Bronchial smooth muscle cell (primary cell): Measurements from ENCODE around the gene ZFP14. TPM values are rescaled to one million over a fixed set of nuclear protein-coding genes. Genes with fewer than 3 reads are reported as not detected.

Experiments
- total RNA-seq: library from RNA; depleted of rRNA; stranded (reverse); fragments of >200 nt; gene quantifications from 2 replicates; pipeline ENCODE4 v1.2.1, GENCODE V29; 2014

The ZFP14 gene
- total RNA-seq: 5.0 and 6.0 TPM in 2 replicates

DNA sequence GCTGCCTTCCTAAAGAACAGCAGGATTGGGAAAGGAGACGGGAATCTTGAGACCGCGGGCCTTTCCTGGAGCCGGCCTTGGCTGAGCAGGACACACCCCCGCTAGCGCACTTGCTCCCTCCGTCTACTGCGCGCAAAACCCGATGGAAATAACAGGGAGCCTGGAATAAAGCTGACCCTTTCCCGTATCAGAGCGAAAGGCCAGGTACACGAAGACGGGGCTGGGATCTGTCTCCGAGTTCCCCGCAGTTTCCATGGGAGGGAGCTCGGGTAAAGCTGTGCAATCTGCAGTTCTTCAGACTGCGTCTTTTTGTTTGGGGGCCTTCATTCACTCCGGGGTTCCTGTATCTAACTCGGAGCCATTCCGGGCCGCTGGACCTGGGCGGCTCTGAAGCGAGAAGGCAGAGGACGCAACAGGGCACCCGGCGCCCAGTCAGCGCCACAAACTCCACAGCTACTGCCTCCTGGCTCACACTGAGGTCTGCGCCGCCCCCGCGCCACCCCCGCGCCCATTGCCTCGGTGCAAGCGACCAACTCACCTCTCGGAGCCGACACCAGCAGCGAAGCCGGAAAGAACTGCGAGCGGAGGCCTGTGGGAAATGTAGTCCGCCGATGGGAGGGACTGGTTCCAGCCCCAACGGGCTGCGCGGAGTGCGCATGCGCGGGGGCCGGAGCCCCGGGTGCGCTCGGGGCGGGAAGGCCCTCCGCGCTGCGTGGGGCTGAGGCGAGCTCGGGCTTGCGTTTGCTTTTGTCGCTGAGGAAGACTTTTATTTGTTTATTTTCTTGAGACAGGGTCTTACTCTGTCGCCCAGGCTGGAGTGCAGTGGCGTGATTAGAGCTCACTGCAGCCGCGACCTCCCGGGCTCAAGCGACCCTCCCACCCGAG is at the start of gene ZFP14:
Gene ZFP14, minus strand, starts transcription at position 577 of the 885 bp plus-strand sequence. CDS start 11,309 bp downstream, outside the sequence.

GRCh38 chr19:36418287-36419001 is 39.4 kb upstream of the ZFP14 start, which contains the start of gene ZFP82:
TSS of gene ZFP82 (minus strand) at chr19:36418644. CDS start at chr19:36409789, 8,855 bp downstream.

Other genes with a start within 250 kb of the ZFP14 start
- gene CAPNS1, start 239.1 kb downstream of the ZFP14 start, total RNA-seq: 499 and 549 TPM in 2 replicates
- gene COX7A1, start 226.8 kb downstream of the ZFP14 start, total RNA-seq: 31.8 and 36.7 TPM in 2 replicates
- 5.4 and 8.6 TPM in 2 replicates for gene ZNF565, start 164.5 kb downstream of the ZFP14 start, total RNA-seq
- gene ZNF146, start 164.1 kb downstream of the ZFP14 start, total RNA-seq: 68.6 and 80.4 TPM in 2 replicates
- 5.3 and 6.1 TPM in 2 replicates for gene ZFP82, start 39.4 kb upstream of the ZFP14 start, total RNA-seq
- 7.6 and 9.3 TPM in 2 replicates for gene ZNF566, start 110.4 kb upstream of the ZFP14 start, total RNA-seq
- 6.9 and 12.6 TPM in 2 replicates for gene ZNF260, start 149.1 kb upstream of the ZFP14 start, total RNA-seq
- gene ZNF529, start 194.1 kb upstream of the ZFP14 start, total RNA-seq: 6.9 and 8.8 TPM in 2 replicates
- 3.5 and 9.0 TPM in 2 replicates for gene ZNF382, start 226.1 kb upstream of the ZFP14 start, total RNA-seq